Right lobe of liver (tissue), 6 donors: ENCODE results near the gene MON2. TPM values are rescaled to one million over a fixed set of nuclear protein-coding genes. Genes with fewer than 3 reads are reported as not detected.

Experiments used
- ATAC-seq, 4 donors: fragments of 200-7000 bp; cut with Tn5 transposase; one replicate each; pipeline ENCODE4 v1.9.1; 2020; ENCODE audit warnings: mild to moderate bottlenecking in 4 of 4, moderate library complexity in 4 of 4
- DNase-seq, 3 donors: peaks; one replicate each; pipeline ENCODE4 v3.0.0-alpha.2; 2020
- H3K27ac ChIP-seq, 3 donors: fragments of 200-600 bp; one replicate each; pipeline ENCODE4 v1.8.0; 2022
- H3K27me3 ChIP-seq, 2 donors: fragments of 200-600 bp; one replicate each; pipeline ENCODE4 v1.8.0; 2022
- H3K36me3 ChIP-seq, 4 donors: fragments of 200-600 bp; sonication (generic) in 1 of 4; one replicate each; pipeline versions ENCODE4 v1.5.1 to v1.8.0; 2017 to 2022; ENCODE audit warnings: control low read depth in 1 of 4
- H3K4me1 ChIP-seq, 4 donors: fragments of 200-600 bp; sonication (generic) in 1 of 4; one replicate each; pipeline versions ENCODE4 v1.5.1 to v1.8.0; 2017 to 2022; ENCODE audit warnings: control low read depth in 1 of 4
- H3K4me3 ChIP-seq, 3 donors: fragments of 200-600 bp; one replicate each; pipeline ENCODE4 v1.8.0; 2022
- H3K9me3 ChIP-seq, 4 donors: fragments of 200-600 bp; sonication (generic) in 1 of 4; one replicate each; pipeline versions ENCODE4 v1.5.1 to v1.8.0; 2017 to 2022; ENCODE audit warnings: control low read depth in 1 of 4
- CTCF ChIP-seq, 4 donors: fragments of 200-600 bp in 3 of 4; fragments of 450-650 bp in 1 of 4; IDR thresholded peaks; one replicate each; pipeline versions ENCODE4 v1.5.1 to v1.8.0; 2016 to 2022; ENCODE audit warnings: antibody characterized with exemption in 4 of 4, mild to moderate bottlenecking in 2 of 4
- POLR2A ChIP-seq: fragments of 450-650 bp; IDR thresholded peaks from one replicate; pipeline ENCODE4 v1.6.1; 2017; ENCODE audit warnings: antibody characterized with exemption, mild to moderate bottlenecking
- WGBS: methylation state at CpG from one replicate; pipeline ENCODE4 v1.1.6; 2018; ENCODE audit warnings: low coverage, low lambda C conversion rate; ENCODE audit not compliant: insufficient coverage; ENCODE audit errors: missing lambda C conversion rate; 5-methylcytosine and 5-hydroxymethylcytosine counted together
- intact Hi-C, 2 donors: fragments of 100-400 bp; cut with DNase I; formaldehyde crosslinking; loops; one replicate each; pipeline versions ENCODE4 v1.11.2 to v1.14.1; 2022
- total RNA-seq, 6 experiments: library from RNA; depleted of rRNA in 2 of 6; stranded (reverse); fragments of >200 nt in 2 of 6; fragmentation: NEBNext Ultra II Directional in 3 of 6; extraction: Animal tissue kit (Norgen Biotek cat#: 25700) in 3 of 6; gene quantifications; one replicate each; pipeline versions ENCODE4 v1.1.0 to v1.2.4, GENCODE V29; 2016 to 2023
- donor health status: DM: no; HTN: yes; CAD: no.
- donor health status: DM: no; HTN: no; CAD: no.
- donor health status: DM: no; HTN: no; CAD: no.
- donor health status: DM: no; HTN: yes; CAD: no.
- donor health status: DM: no; HTN: yes; CAD: no.

MON2 gene
- total RNA-seq, 6 experiments from 2014 or later = 26.6 to 37.4 (median 30.5) TPM

GRCh38 chr12:62575036-62575435 lies 108.4 kb downstream of the MON2 start:
- Histone ChIP-seq H3K27ac (no peak overlapping the region), H3K36me3 (peaks cover 0 to 18% (median 4%) of the 10 kb centered on the region in 4 donors), H3K27me3 (no peaks in the 10 kb centered on the region), H3K4me3 (no peak overlapping the region), H3K9me3 (no peaks in the 10 kb centered on the region), H3K4me1 (no peaks in the 10 kb centered on the region)
- DNase-seq = no peak
- ATAC-seq = no peak
- intact Hi-C loops = no loop called here
- no peak for TF ChIP-seq POLR2A
- TF ChIP-seq CTCF (IDR thresholded peaks at IDR 0.05) = no peak

DNA sequence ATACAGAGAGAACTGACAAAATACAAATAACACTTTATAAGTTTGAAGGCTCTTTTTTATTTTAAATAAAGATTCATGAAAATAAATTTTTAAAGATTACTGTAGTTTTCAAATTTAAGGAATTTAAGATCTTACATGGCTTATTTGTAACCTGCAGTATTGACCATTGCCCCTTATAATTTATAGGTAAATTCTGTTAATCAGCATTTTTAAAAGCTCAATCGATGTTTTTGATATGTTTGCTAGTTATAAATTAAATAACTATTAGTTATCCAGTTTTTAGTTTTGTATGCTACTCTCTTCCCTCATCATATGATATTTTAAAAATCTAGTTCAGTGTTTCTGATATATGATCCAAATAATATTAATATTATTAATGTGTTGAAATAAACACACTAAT lies 109.9 kb downstream of the MON2 start:
- no peak for DNase-seq
- WGBS = 59% methylated on average over 1 of the region's 1 CpG
- H3K27me3 ChIP-seq = no peaks in the 10 kb centered on the region
- no peaks in the 10 kb centered on the region for H3K9me3 ChIP-seq
- peaks cover 0 to 13% (median 3%) of the 10 kb centered on the region in 4 donors for H3K36me3 ChIP-seq
- no peak for TF ChIP-seq CTCF (IDR thresholded peaks at IDR 0.05)
- no peak for TF ChIP-seq POLR2A
- no peak overlapping the region for H3K4me3 ChIP-seq
- no peaks in the 10 kb centered on the region for H3K4me1 ChIP-seq
- no peak overlapping the region for H3K27ac ChIP-seq
- no peak for ATAC-seq
- intact Hi-C loops = no loop called here

DNA sequence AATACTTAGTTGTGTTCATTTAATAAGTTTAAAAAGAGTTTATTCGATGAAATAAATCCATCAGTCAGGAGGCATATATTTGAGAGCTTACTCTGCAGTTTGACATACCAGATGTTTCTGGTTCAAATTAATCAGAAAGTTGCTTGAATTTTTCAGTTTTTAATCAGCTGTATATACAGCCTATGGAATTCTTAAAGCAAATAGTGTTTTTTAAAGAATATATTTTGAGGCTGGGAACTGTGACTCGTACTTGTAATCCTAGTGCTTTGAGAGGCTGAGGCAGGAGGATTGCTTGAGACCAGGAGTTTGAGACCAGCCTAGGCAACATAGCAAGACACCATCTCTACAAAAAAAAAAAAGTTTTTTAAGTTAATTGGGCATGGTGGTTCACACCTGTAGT lies 112.1 kb downstream of the MON2 start:
- no peak for ATAC-seq
- Histone ChIP-seq H3K4me3 (no peak overlapping the region), H3K36me3 (peaks cover 0 to 3% (median 0%) of the 10 kb centered on the region in 4 donors), H3K4me1 (no peaks in the 10 kb centered on the region), H3K27me3 (no peaks in the 10 kb centered on the region), H3K9me3 (no peaks in the 10 kb centered on the region), H3K27ac (no peak overlapping the region)
- no peak for DNase-seq
- TF ChIP-seq POLR2A (no peak), CTCF (IDR thresholded peaks at IDR 0.05) (no peak)
- 97% methylated on average over 2 of the region's 2 CpGs for WGBS
- intact Hi-C loops = no loop called here

DNA sequence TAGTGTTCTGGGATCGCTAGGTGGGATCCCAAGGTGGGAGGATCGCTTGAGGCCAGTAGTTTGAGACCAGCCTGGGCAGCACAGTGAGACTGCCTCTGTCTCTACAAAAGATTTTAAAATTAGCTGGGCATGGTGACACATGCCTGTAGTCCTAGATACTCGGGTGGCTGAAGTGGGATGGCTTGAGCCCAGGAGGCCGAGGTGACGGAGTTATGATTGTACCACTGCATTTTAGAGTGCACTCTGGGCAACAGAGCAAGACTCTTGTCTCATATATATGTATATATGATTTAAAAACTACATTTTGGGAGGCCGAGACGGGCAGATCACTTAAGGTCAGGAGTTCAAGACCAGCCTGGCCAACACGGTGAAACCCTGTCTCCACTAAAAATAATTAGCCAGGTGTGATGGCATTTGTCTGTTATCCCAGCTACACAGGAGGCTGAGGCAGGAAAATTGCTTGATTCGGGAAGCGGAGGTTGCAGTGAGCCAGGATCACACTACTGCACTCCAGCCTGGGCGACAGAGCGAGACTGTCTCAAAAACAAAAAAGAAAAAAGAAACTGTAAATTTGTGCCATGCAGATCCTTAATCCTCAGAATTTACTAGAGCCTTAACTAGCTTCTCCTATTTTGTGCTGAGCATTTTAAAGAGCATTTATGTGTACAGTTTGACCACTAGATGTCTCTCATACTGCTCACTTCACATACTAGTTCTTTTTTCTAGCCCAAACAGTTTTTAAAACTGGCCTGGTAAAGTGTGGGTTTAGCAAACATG lies 114.8 kb downstream of the MON2 start:
- Histone ChIP-seq H3K27ac (no peak overlapping the region), H3K4me3 (no peak overlapping the region), H3K27me3 (no peaks in the 10 kb centered on the region), H3K9me3 (no peaks in the 10 kb centered on the region), H3K4me1 (no peaks in the 10 kb centered on the region), H3K36me3 (peaks cover 0 to 3% (median 0%) of the 10 kb centered on the region in 4 donors)
- WGBS = 72% methylated on average over 7 of the region's 12 CpGs
- DNase-seq (no peak), ATAC-seq (peak; percentile 91 to 95 (median 93))
- TF ChIP-seq POLR2A = no peak
- peak; percentile 60 to 82 (median 70) for TF ChIP-seq CTCF (IDR thresholded peaks at IDR 0.05)
- intact Hi-C loops = no loop called here
